GM19043 (cell line): Measurements from ENCODE around the gene CPOX.
"Not testable (repeated sequence)": the region's sequence is repeated elsewhere in the genome, so short reads cannot be mapped to it uniquely, and the experiment has no call there.

Experiments used
- ATAC-seq: cut with Tn5 transposase; IDR thresholded peaks from one replicate; pipeline ENCODE4 v1.9.1; 2021; ENCODE audit warnings: low read depth; ENCODE audit not compliant: unreplicated experiment

Gene CPOX

GRCh38 chr3:98593046-98593936 is at the start of gene CPOX:
CPOX (minus strand) TSS chr3:98593611; CDS start chr3:98593504, 107 bp downstream.
- peak; percentile 93 for ATAC-seq

GRCh38 chr3:98642769-98643168 is 49.4 kb upstream of the CPOX start:
- not testable (repeated sequence) for ATAC-seq

- not testable (repeated sequence) for ATAC-seq
Measured at GRCh38 chr3:98641756-98642155, 48.3 kb upstream of the CPOX start.

GRCh38 chr3:98638515-98638914 is 45.1 kb upstream of the CPOX start:
- ATAC-seq, result not testable (repeated sequence)

- ATAC-seq, result no peak
Measured at GRCh38 chr3:98630416-98630815, 37.0 kb upstream of the CPOX start.

- ATAC-seq, result no peak
Measured at GRCh38 chr3:98628317-98628716, 34.9 kb upstream of the CPOX start.

- no peak for ATAC-seq
Measured at GRCh38 chr3:98626151-98626550, 32.7 kb upstream of the CPOX start.

GRCh38 chr3:98623572-98624280 is 30.3 kb upstream of the CPOX start:
- ATAC-seq, result no peak

- ATAC-seq, result no peak
Measured at GRCh38 chr3:98617841-98618240, 24.4 kb upstream of the CPOX start.

GRCh38 chr3:98613616-98614015 is 20.2 kb upstream of the CPOX start:
- no peak for ATAC-seq

- ATAC-seq, result peak; percentile 92
Measured at GRCh38 chr3:98612996-98613517, 19.6 kb upstream of the CPOX start.

GRCh38 chr3:98612587-98612986 is 19.2 kb upstream of the CPOX start:
- peak; percentile 38 for ATAC-seq

GRCh38 chr3:98608029-98608428 is 14.6 kb upstream of the CPOX start:
- ATAC-seq, result no peak

- ATAC-seq, result no peak
Measured at GRCh38 chr3:98603580-98603979, 10.2 kb upstream of the CPOX start.

GRCh38 chr3:98602078-98602678 is 8.8 kb upstream of the CPOX start:
- ATAC-seq, result peak; percentile 64

GRCh38 chr3:98601180-98601579 is 7.8 kb upstream of the CPOX start:
- ATAC-seq, result no peak

GRCh38 chr3:98600412-98601095 is 7.1 kb upstream of the CPOX start:
- ATAC-seq, result peak; percentile 46

- no peak for ATAC-seq
Measured at GRCh38 chr3:98599647-98600411, 6.4 kb upstream of the CPOX start.

GRCh38 chr3:98598492-98598891 is 5.1 kb upstream of the CPOX start:
- ATAC-seq, result no peak
